ENCODE measurements around the gene CCDC152.

Gene CCDC152

DNA sequence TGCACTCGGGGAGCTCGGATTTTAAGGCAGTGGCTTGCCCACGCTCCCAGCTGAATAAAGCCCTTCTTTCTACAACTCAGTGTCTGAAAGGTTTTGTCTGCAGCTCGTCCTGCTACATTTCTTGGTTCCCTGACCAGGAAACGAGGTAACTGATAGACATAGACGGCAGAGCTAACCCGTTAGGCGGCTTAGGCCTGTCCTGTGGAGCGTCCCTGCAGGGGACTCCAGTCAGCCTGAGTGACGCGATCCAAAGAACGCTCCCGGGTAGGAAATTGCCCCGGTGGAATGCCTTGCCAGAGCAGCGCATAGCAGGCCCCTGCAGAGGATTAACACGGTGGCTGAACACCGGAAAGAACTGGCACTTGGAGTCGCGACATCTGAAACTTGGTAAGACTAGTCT, 56.9 kb downstream of the CCDC152 start:
- TF ChIP-seq GATA2 (IDR thresholded peaks at IDR 0.05; ENCODE audit: low read depth, low read length) = no peak
- TF ChIP-seq GATA3 (IDR thresholded peaks at IDR 0.05; ENCODE audit: low read depth, low read length) = no peak

DNA sequence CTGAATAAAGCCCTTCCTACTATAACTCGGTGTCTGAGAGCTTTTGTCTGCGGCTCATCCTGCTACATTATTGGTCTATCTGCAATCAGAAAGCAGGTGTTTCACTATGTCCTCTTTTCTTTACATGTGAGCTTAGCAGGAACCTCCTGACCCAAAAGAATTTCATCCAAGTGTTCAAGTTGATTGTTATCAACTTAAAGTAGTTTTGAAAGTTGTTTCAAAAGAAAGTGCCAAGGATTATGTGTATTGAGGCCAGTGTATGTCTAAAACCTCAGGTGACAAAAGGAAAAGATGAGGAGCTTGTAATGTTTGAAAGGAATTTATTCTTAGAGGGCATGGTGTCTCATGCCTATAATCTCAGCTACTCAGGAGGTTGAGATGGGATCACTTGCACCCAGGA, 63.1 kb downstream of the CCDC152 start:
- TF ChIP-seq GATA3 (IDR thresholded peaks at IDR 0.05; ENCODE audit: low read depth, low read length) = no peak
- no peak for TF ChIP-seq GATA2 (IDR thresholded peaks at IDR 0.05; ENCODE audit: low read depth, low read length)

GRCh38 chr5:42822548-42822947, 65.9 kb downstream of the CCDC152 start:
- no peak for TF ChIP-seq GATA3 (IDR thresholded peaks at IDR 0.05; ENCODE audit: low read depth, low read length)
- no peak for TF ChIP-seq GATA2 (IDR thresholded peaks at IDR 0.05; ENCODE audit: low read depth, low read length)

- TF ChIP-seq GATA3 (IDR thresholded peaks at IDR 0.05; ENCODE audit: low read depth, low read length) (no peak), GATA2 (IDR thresholded peaks at IDR 0.05; ENCODE audit: low read depth, low read length) (no peak)
Observed at GRCh38 chr5:42824347-42824976, 67.8 kb downstream of the CCDC152 start.

- no peak for TF ChIP-seq GATA3 (IDR thresholded peaks at IDR 0.05; ENCODE audit: low read depth, low read length)
- no peak for TF ChIP-seq GATA2 (IDR thresholded peaks at IDR 0.05; ENCODE audit: low read depth, low read length)
Observed at GRCh38 chr5:42825422-42826148, 69.0 kb downstream of the CCDC152 start.

DNA sequence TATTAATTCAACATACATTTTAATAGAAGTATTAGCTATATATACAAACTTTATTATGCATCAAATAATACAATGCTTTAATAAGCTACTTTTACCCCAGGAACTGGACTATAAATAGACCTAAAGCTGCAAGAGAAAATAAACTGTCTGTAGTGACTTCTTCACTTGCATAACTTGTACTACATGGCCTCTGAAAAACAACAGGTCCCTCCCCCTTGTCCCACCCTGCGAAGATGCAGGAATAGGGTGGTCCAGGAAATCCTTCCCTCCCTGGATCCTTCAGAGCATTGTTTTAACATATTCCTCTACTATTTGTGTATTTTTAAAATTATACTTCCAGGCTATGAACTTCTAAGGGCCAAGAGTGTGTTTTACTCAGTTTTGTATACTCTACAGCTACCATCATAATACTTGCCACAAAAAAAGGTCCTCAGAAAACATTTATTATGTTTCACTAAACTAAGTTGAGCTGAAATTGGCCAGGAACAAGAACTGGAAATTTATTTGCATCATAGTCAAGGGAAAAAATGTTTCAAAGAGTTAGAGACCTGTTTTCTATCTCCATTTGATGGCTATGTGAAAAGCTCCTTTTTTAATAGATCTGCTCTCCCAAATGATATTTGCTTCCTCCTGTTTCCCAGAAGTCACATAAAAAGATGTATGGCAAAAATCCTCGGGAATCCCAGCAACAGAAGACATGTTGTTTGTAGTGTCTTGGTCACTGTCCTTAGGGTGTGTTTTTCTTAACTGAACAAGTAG, 70.3 kb downstream of the CCDC152 start:
- no peak for TF ChIP-seq GATA3 (IDR thresholded peaks at IDR 0.05; ENCODE audit: low read depth, low read length)
- TF ChIP-seq GATA2 (IDR thresholded peaks at IDR 0.05; ENCODE audit: low read depth, low read length) = no peak

GRCh38 chr5:42828671-42829070, 72.1 kb downstream of the CCDC152 start:
- TF ChIP-seq GATA3 (IDR thresholded peaks at IDR 0.05; ENCODE audit: low read depth, low read length) (no peak), GATA2 (IDR thresholded peaks at IDR 0.05; ENCODE audit: low read depth, low read length) (no peak)

DNA sequence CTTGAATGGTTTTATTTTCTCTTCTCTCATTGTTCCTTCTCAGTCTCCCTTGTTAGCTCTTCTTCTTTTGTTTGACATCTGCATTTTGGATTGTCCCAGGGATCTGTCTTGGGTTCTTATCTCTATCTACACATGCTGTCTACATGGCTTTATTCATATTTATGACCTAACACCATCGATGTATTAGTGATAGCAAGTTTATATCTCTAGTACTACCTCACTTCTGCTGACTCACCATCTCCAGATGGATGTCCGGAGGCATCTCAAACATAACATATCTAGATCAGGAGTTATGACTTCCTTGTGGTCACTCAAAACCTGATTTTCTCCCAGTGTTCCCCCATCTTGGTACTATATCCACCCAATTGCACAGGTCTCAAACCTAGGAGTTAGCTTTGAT, 74.3 kb downstream of the CCDC152 start:
- TF ChIP-seq GATA3 (IDR thresholded peaks at IDR 0.05; ENCODE audit: low read depth, low read length) (no peak), GATA2 (IDR thresholded peaks at IDR 0.05; ENCODE audit: low read depth, low read length) (no peak)

GRCh38 chr5:42832060-42832459, 75.4 kb downstream of the CCDC152 start:
- TF ChIP-seq GATA3 (IDR thresholded peaks at IDR 0.05; ENCODE audit: low read depth, low read length) (no peak), GATA2 (IDR thresholded peaks at IDR 0.05; ENCODE audit: low read depth, low read length) (no peak)

GRCh38 chr5:42836070-42836769, 79.6 kb downstream of the CCDC152 start:
- TF ChIP-seq GATA3 (IDR thresholded peaks at IDR 0.05; ENCODE audit: low read depth, low read length) (no peak), GATA2 (IDR thresholded peaks at IDR 0.05; ENCODE audit: low read depth, low read length) (no peak)

DNA sequence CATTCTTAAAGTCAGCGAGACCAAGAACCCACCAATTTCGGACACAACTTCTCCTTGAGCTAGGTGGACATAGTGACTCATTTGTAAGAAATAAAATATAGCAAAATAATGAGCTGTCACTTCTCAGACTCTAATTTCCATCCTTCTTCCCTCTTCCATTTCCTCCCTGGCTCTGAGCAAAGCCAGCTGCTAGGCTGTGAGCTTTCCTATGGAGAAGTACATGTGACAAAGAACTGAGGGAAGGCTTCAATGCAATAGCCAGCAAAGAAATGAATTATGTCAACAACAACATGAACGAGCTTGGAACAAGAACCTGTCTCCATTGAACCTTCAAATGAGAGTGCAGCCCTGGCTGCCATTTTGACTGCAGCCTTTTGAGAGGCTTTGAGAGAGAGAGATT, 81.0 kb downstream of the CCDC152 start:
- no peak for TF ChIP-seq GATA2 (IDR thresholded peaks at IDR 0.05; ENCODE audit: low read depth, low read length)
- TF ChIP-seq GATA3 (IDR thresholded peaks at IDR 0.05; ENCODE audit: low read depth, low read length) = no peak

GRCh38 chr5:42839196-42839595, 82.6 kb downstream of the CCDC152 start:
- TF ChIP-seq GATA3 (IDR thresholded peaks at IDR 0.05; ENCODE audit: low read depth, low read length) (no peak), GATA2 (IDR thresholded peaks at IDR 0.05; ENCODE audit: low read depth, low read length) (no peak)

GRCh38 chr5:42840269-42840668, 83.7 kb downstream of the CCDC152 start:
- TF ChIP-seq GATA3 (IDR thresholded peaks at IDR 0.05; ENCODE audit: low read depth, low read length) (no peak), GATA2 (IDR thresholded peaks at IDR 0.05; ENCODE audit: low read depth, low read length) (no peak)

All from SH-SY5Y (cell line).